Naive thymus-derived CD8-positive, alpha-beta T cell (primary cell): Measurements from ENCODE around the gene DESI1. TPM values are rescaled to one million over a fixed set of nuclear protein-coding genes. Genes with fewer than 3 reads are reported as not detected.
"Not testable (repeated sequence)": the region's sequence is repeated elsewhere in the genome, so short reads cannot be mapped to it uniquely, and the experiment has no call there.

ENCODE experiments used
- ATAC-seq, 2 donors: fragments of 150-1000 bp; cut with Tn5 transposase in 1 of 2; sonication (Bioruptor Pico), chemical (Tn5 transposase) in 1 of 2; 1 replicate in 1 of 2; 2 replicates in 1 of 2; pipeline ENCODE4 v1.10.0; 2021; ENCODE audit warnings: mild to moderate bottlenecking in 2 of 2, moderate library complexity in 2 of 2
- POLR2A ChIA-PET: fragments of 350-600 bp; sonication (Branson Sonifier 250); formaldehyde crosslinking; loops from one replicate; lab custom pipeline; 2021; ENCODE audit warnings: antibody characterized with exemption; lab: Charles Lee
- DNase-seq, 10 donors: peaks; one replicate each; pipeline versions ENCODE4 v3.0.0 to v3.0.0-alpha.2; 2020 to 2022
- H3K27ac Mint-ChIP-seq, 10 donors: one replicate each; pipeline ENCODE4 v1.8.0; 2020 to 2022; ENCODE audit warnings: mild to moderate bottlenecking in 10 of 10, mixed read lengths in 10 of 10, moderate library complexity in 4 of 10, inconsistent platforms in 1 of 10
- H3K27me3 Mint-ChIP-seq, 5 donors: one replicate each; pipeline ENCODE4 v1.8.0; 2021 to 2022; ENCODE audit warnings: mixed read lengths in 5 of 5
- H3K36me3 Mint-ChIP-seq, 3 donors: one replicate each; pipeline ENCODE4 v1.8.0; 2020 to 2022; ENCODE audit warnings: mixed read lengths in 3 of 3, mild to moderate bottlenecking in 2 of 3, inconsistent platforms in 1 of 3
- H3K4me1 Mint-ChIP-seq, 4 donors: one replicate each; pipeline ENCODE4 v1.8.0; 2021 to 2022; ENCODE audit warnings: mixed read lengths in 4 of 4
- H3K4me3 Mint-ChIP-seq, 10 donors: one replicate each; pipeline ENCODE4 v1.8.0; 2020 to 2022; ENCODE audit warnings: mild to moderate bottlenecking in 10 of 10, mixed read lengths in 10 of 10, moderate library complexity in 6 of 10, inconsistent platforms in 1 of 10
- H3K9me3 Mint-ChIP-seq, 9 donors: one replicate each; pipeline ENCODE4 v1.8.0; 2020 to 2022; ENCODE audit warnings: mixed read lengths in 9 of 9, mild to moderate bottlenecking in 3 of 9, inconsistent platforms in 1 of 9, moderate library complexity in 1 of 9
- polyA plus RNA-seq, 3 donors: library from polyadenylated mRNA; unstranded; fragments of 300-500 nt; fragmentation: Illumina TruSeq; gene quantifications; one replicate each; pipeline ENCODE4 v1.2.3, GENCODE V29; 2021
- total RNA-seq, 8 experiments: library from RNA in 2 of 8; stranded (reverse) in 2 of 8; gene quantifications; one replicate each; pipeline ENCODE4 v1.2.3 and lab custom pipeline; 2021 to 2026

DESI1 gene
- total and polyA plus RNA-seq, 5 experiments from 2014 or later, result 7.5 to 29.3 (median 13.9) TPM

GRCh38 chr22:41564563-41564962 is 56.3 kb downstream of the DESI1 start:
- POLR2A ChIA-PET, result no interaction called here
- Mint-ChIP-seq H3K36me3 (no peaks in the 10 kb centered on the region), H3K9me3 (no peaks in the 10 kb centered on the region), H3K4me1 (no peaks in the 10 kb centered on the region), H3K4me3 (no peak overlapping the region), H3K27ac (no peak overlapping the region), H3K27me3 (peaks cover 4 to 19% (median 9%) of the 10 kb centered on the region in 5 donors)
- DNase-seq (no peak), ATAC-seq (no peak)

- no peaks in the 10 kb centered on the region for H3K4me1 Mint-ChIP-seq
- DNase-seq, result no peak
- no peak overlapping the region for H3K27ac Mint-ChIP-seq
- no peak overlapping the region for H3K4me3 Mint-ChIP-seq
- no peaks in the 10 kb centered on the region for H3K9me3 Mint-ChIP-seq
- ATAC-seq, result no peak
- POLR2A ChIA-PET, result no interaction called here
- no peaks in the 10 kb centered on the region for H3K36me3 Mint-ChIP-seq
- H3K27me3 Mint-ChIP-seq, result peaks cover 4 to 20% (median 9%) of the 10 kb centered on the region in 5 donors
These were observed 57.7 kb downstream of the DESI1 start for GRCh38 chr22:41563051-41563711.

GRCh38 chr22:41562461-41562860 is 58.4 kb downstream of the DESI1 start:
- DNase-seq (no peak), ATAC-seq (no peak)
- POLR2A ChIA-PET, result no interaction called here
- Mint-ChIP-seq H3K4me3 (no peak overlapping the region), H3K27ac (no peak overlapping the region), H3K4me1 (no peaks in the 10 kb centered on the region), H3K27me3 (peaks cover 8 to 27% (median 11%) of the 10 kb centered on the region in 5 donors), H3K36me3 (no peaks in the 10 kb centered on the region), H3K9me3 (no peaks in the 10 kb centered on the region)

- Mint-ChIP-seq H3K4me1 (peaks cover 0 to 3% (median 1%) of the 10 kb centered on the region in 4 donors), H3K27ac (no peak overlapping the region), H3K9me3 (no peaks in the 10 kb centered on the region), H3K27me3 (peaks cover 8 to 29% (median 14%) of the 10 kb centered on the region in 5 donors), H3K36me3 (no peaks in the 10 kb centered on the region), H3K4me3 (no peak overlapping the region)
- no peak for ATAC-seq
- DNase-seq, result no peak
- POLR2A ChIA-PET, result interaction anchor here (0.6 kb wide), 1 partner anchor 390 kb away, joined by 4 read pairs; no protein-coding TSS in a partner anchor
These were observed 59.1 kb downstream of the DESI1 start for GRCh38 chr22:41561788-41562187.

GRCh38 chr22:41561335-41561734 is 59.5 kb downstream of the DESI1 start:
- Mint-ChIP-seq H3K9me3 (no peaks in the 10 kb centered on the region), H3K27me3 (peaks cover 9 to 32% (median 17%) of the 10 kb centered on the region in 5 donors), H3K4me3 (no peak overlapping the region), H3K36me3 (no peaks in the 10 kb centered on the region), H3K27ac (no peak overlapping the region), H3K4me1 (peaks cover 0 to 3% (median 2%) of the 10 kb centered on the region in 4 donors)
- DNase-seq (no peak), ATAC-seq (no peak)
- POLR2A ChIA-PET, result no interaction called here

GRCh38 chr22:41560095-41560471 is 60.8 kb downstream of the DESI1 start:
- Mint-ChIP-seq H3K4me3 (no peak overlapping the region), H3K27me3 (peaks cover 11 to 34% (median 19%) of the 10 kb centered on the region in 5 donors), H3K36me3 (no peaks in the 10 kb centered on the region), H3K9me3 (no peaks in the 10 kb centered on the region), H3K4me1 (peaks cover 0 to 3% (median 2%) of the 10 kb centered on the region in 4 donors), H3K27ac (no peak overlapping the region)
- POLR2A ChIA-PET, result no interaction called here
- ATAC-seq (no peak), DNase-seq (no peak)

GRCh38 chr22:41558241-41558630 is 62.6 kb downstream of the DESI1 start:
- not testable (repeated sequence) for H3K9me3 Mint-ChIP-seq, ATAC-seq, H3K4me3 Mint-ChIP-seq, H3K4me1 Mint-ChIP-seq, H3K36me3 Mint-ChIP-seq, DNase-seq
- Mint-ChIP-seq H3K27me3 (peaks cover 11 to 34% (median 19%) of the 10 kb centered on the region in 5 donors), H3K27ac (peak overlapping the region in 1 of 10 donors; percentile 43)
- POLR2A ChIA-PET, result interaction anchor here (0.6 kb wide), 1 partner anchor 83 kb away, joined by 3 read pairs; no protein-coding TSS in a partner anchor

GRCh38 chr22:41557401-41558240 is 63.2 kb downstream of the DESI1 start:
- ATAC-seq (no peak), DNase-seq (no peak)
- no peaks in the 10 kb centered on the region for H3K36me3 Mint-ChIP-seq
- H3K27ac Mint-ChIP-seq, result peak overlapping the region in 1 of 10 donors; percentile 20
- H3K4me1 Mint-ChIP-seq, result peaks cover 0 to 3% (median 2%) of the 10 kb centered on the region in 4 donors
- POLR2A ChIA-PET, result interaction anchor here (0.6 kb wide), 1 partner anchor 82 kb away, joined by 3 read pairs; no protein-coding TSS in a partner anchor
- peaks cover 11 to 34% (median 16%) of the 10 kb centered on the region in 5 donors for H3K27me3 Mint-ChIP-seq
- H3K4me3 Mint-ChIP-seq, result no peak overlapping the region
- no peaks in the 10 kb centered on the region for H3K9me3 Mint-ChIP-seq

- Mint-ChIP-seq H3K9me3 (no peaks in the 10 kb centered on the region), H3K36me3 (no peaks in the 10 kb centered on the region), H3K4me3 (peak overlapping the region in 1 of 10 donors; percentile 13), H3K4me1 (peaks cover 0 to 3% (median 2%) of the 10 kb centered on the region in 4 donors), H3K27ac (peak overlapping the region in 4 of 10 donors; percentile 11 to 68 (median 35)), H3K27me3 (peaks cover 11 to 34% (median 19%) of the 10 kb centered on the region in 5 donors)
- ATAC-seq (no peak), DNase-seq (no peak)
- POLR2A ChIA-PET, result no interaction called here
These were observed 64.3 kb downstream of the DESI1 start for GRCh38 chr22:41556561-41556960.

GRCh38 chr22:41555325-41555982 is 65.4 kb downstream of the DESI1 start:
- no peak overlapping the region for H3K27ac Mint-ChIP-seq
- POLR2A ChIA-PET, result no interaction called here
- H3K27me3 Mint-ChIP-seq, result peaks cover 7 to 24% (median 14%) of the 10 kb centered on the region in 5 donors
- H3K4me1 Mint-ChIP-seq, result peaks cover 0 to 3% (median 2%) of the 10 kb centered on the region in 4 donors
- H3K36me3 Mint-ChIP-seq, result no peaks in the 10 kb centered on the region
- no peak overlapping the region for H3K4me3 Mint-ChIP-seq
- H3K9me3 Mint-ChIP-seq, result no peaks in the 10 kb centered on the region
- DNase-seq (no peak), ATAC-seq (no peak)

- no peaks in the 10 kb centered on the region for H3K36me3 Mint-ChIP-seq
- H3K4me3 Mint-ChIP-seq, result peak overlapping the region in 1 of 10 donors; percentile 12
- POLR2A ChIA-PET, result interaction anchor here (0.6 kb wide), 1 partner anchor 114 kb away, joined by 4 read pairs; no protein-coding TSS in a partner anchor
- H3K27me3 Mint-ChIP-seq, result peaks cover 0 to 10% (median 3%) of the 10 kb centered on the region in 5 donors
- DNase-seq (no peak), ATAC-seq (no peak)
- peaks cover 0 to 3% (median 2%) of the 10 kb centered on the region in 4 donors for H3K4me1 Mint-ChIP-seq
- peak overlapping the region in 1 of 10 donors; percentile 21 for H3K27ac Mint-ChIP-seq
- no peaks in the 10 kb centered on the region for H3K9me3 Mint-ChIP-seq
These were observed 68.8 kb downstream of the DESI1 start for GRCh38 chr22:41551877-41552582.

- H3K4me3 Mint-ChIP-seq, result no peak overlapping the region
- DNase-seq (no peak), ATAC-seq (no peak)
- peaks cover 0 to 2% (median 0%) of the 10 kb centered on the region in 5 donors for H3K27me3 Mint-ChIP-seq
- POLR2A ChIA-PET, result no interaction called here
- H3K36me3 Mint-ChIP-seq, result no peaks in the 10 kb centered on the region
- no peaks in the 10 kb centered on the region for H3K4me1 Mint-ChIP-seq
- no peaks in the 10 kb centered on the region for H3K9me3 Mint-ChIP-seq
- H3K27ac Mint-ChIP-seq, result no peak overlapping the region
These were observed 69.8 kb downstream of the DESI1 start for GRCh38 chr22:41550952-41551491.
